ENCODE data around the gene ATG2A. TPM values are rescaled to one million over a fixed set of nuclear protein-coding genes. Genes with fewer than 3 reads are reported as not detected.

The ATG2A gene
- total and polyA plus RNA-seq, 9 of the 15 experiments (the other 6 are each of a cell fraction or from before 2014, with no cell fraction given), result 0.25 to 45.9 (median 5.2) TPM

- peak; percentile 57; the same call in 1 of the 2 replicates for TF ChIP-seq NCOA1 (IDR thresholded peaks at IDR 0.05; ENCODE audit: low read depth)
- no peak for TF ChIP-seq CBX2 (IDR thresholded peaks at IDR 0.05; ENCODE audit: insufficient read depth, low read length, poor library complexity, severe bottlenecking)
- no peak for TF ChIP-seq PHF8 (IDR thresholded peaks at IDR 0.05; ENCODE audit: borderline replicate concordance, low read length)
- TF ChIP-seq, protein P1, sequence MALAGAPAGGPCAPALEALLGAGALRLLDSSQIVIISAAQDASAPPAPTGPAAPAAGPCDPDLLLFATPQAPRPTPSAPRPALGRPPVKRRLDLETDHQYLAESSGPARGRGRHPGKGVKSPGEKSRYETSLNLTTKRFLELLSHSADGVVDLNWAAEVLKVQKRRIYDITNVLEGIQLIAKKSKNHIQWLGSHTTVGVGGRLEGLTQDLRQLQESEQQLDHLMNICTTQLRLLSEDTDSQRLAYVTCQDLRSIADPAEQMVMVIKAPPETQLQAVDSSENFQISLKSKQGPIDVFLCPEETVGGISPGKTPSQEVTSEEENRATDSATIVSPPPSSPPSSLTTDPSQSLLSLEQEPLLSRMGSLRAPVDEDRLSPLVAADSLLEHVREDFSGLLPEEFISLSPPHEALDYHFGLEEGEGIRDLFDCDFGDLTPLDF (CRISPR knock-in tag; IDR thresholded peaks at IDR 0.05), result no peak
- TF ChIP-seq ZNF77 (CRISPR knock-in tag; IDR thresholded peaks at IDR 0.05), result no peak
- TF ChIP-seq SAP30 (IDR thresholded peaks at IDR 0.05; ENCODE audit: borderline replicate concordance, insufficient read depth, low read depth, low read length, poor library complexity, severe bottlenecking), result no peak
- peak; percentile 63; the same call in 1 of the 2 replicates for TF ChIP-seq HNRNPL (IDR thresholded peaks at IDR 0.05; ENCODE audit: low read depth, low read length)
- no peak for TF ChIP-seq PHB2 (IDR thresholded peaks at IDR 0.05; ENCODE audit: low read depth)
- TF ChIP-seq, protein P2, sequence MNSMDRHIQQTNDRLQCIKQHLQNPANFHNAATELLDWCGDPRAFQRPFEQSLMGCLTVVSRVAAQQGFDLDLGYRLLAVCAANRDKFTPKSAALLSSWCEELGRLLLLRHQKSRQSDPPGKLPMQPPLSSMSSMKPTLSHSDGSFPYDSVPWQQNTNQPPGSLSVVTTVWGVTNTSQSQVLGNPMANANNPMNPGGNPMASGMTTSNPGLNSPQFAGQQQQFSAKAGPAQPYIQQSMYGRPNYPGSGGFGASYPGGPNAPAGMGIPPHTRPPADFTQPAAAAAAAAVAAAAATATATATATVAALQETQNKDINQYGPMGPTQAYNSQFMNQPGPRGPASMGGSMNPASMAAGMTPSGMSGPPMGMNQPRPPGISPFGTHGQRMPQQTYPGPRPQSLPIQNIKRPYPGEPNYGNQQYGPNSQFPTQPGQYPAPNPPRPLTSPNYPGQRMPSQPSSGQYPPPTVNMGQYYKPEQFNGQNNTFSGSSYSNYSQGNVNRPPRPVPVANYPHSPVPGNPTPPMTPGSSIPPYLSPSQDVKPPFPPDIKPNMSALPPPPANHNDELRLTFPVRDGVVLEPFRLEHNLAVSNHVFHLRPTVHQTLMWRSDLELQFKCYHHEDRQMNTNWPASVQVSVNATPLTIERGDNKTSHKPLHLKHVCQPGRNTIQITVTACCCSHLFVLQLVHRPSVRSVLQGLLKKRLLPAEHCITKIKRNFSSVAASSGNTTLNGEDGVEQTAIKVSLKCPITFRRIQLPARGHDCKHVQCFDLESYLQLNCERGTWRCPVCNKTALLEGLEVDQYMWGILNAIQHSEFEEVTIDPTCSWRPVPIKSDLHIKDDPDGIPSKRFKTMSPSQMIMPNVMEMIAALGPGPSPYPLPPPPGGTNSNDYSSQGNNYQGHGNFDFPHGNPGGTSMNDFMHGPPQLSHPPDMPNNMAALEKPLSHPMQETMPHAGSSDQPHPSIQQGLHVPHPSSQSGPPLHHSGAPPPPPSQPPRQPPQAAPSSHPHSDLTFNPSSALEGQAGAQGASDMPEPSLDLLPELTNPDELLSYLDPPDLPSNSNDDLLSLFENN (IDR thresholded peaks at IDR 0.05; ENCODE audit: low read depth in 2 of 2, low read length in 2 of 2), result no peak
- TF ChIP-seq RUNX1 (IDR thresholded peaks at IDR 0.05; ENCODE audit: low read depth), result no peak
- TF ChIP-seq IRF1 (CRISPR knock-in tag; IDR thresholded peaks at IDR 0.05; ENCODE audit: borderline replicate concordance), result no peak
- TF ChIP-seq, protein P3, sequence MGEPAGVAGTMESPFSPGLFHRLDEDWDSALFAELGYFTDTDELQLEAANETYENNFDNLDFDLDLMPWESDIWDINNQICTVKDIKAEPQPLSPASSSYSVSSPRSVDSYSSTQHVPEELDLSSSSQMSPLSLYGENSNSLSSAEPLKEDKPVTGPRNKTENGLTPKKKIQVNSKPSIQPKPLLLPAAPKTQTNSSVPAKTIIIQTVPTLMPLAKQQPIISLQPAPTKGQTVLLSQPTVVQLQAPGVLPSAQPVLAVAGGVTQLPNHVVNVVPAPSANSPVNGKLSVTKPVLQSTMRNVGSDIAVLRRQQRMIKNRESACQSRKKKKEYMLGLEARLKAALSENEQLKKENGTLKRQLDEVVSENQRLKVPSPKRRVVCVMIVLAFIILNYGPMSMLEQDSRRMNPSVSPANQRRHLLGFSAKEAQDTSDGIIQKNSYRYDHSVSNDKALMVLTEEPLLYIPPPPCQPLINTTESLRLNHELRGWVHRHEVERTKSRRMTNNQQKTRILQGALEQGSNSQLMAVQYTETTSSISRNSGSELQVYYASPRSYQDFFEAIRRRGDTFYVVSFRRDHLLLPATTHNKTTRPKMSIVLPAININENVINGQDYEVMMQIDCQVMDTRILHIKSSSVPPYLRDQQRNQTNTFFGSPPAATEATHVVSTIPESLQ (CRISPR knock-in tag; IDR thresholded peaks at IDR 0.05), result peak; percentile 64; the same call in 1 of the 2 replicates
- TF ChIP-seq TBL1XR1 (IDR thresholded peaks at IDR 0.05; ENCODE audit: low read length in 2 of 2), result 0 out of 4 replicates have a peak, but pooled peaks of 1 of the 2 experiments have one; percentile 44
- TF ChIP-seq EGR1 (conservative IDR thresholded peaks at IDR 0.05), result peak; percentile 60
- no peak for TF ChIP-seq TSC22D4 (tag; IDR thresholded peaks at IDR 0.05)
- TF ChIP-seq BRCA1 (IDR thresholded peaks at IDR 0.05), result no peak
- no peak for TF ChIP-seq BRCA1 (CRISPR knock-in tag; IDR thresholded peaks at IDR 0.05)
- peak; percentile 76 for TF ChIP-seq C11orf30 (IDR thresholded peaks at IDR 0.05; ENCODE audit: low read depth)
Measured at GRCh38 chr11:64854534-64855502, 62.2 kb downstream of the ATG2A start (continued).

Measured in K562 (cell line).